Activated T-helper 1 cell treated with anti-CD3 and anti-CD28 coated beads, Interleukin-2, amount 50 U/mL, for 16 hours (primary cell): ENCODE data around the gene KLK1.
"Not testable (repeated sequence)": the region's sequence is repeated elsewhere in the genome, so short reads cannot be mapped to it uniquely, and the experiment has no call there.

Source experiments
- DNase-seq, 2 donors: peaks; one replicate each; pipeline ENCODE4 v3.0.0-alpha.2; 2020; ENCODE audit warnings: low read depth in 1 of 2, low spot score in 1 of 2

The KLK1 gene

GRCh38 chr19:50770164-50770563 lies 53.4 kb downstream of the KLK1 start, which contains the start of gene GPR32:
Gene GPR32 (plus strand): TSS chr19:50770464. CDS start chr19:50770601, 137 bp downstream.
- not testable (repeated sequence) for DNase-seq
